Neuronal stem cell (in vitro differentiated cells): ENCODE data around the gene KCNJ5.

Source experiments
- DNase-seq: peaks from one replicate; pipeline ENCODE4 v3.0.0-alpha.2; 2013; ENCODE audit warnings: low spot score
- H2AFZ ChIP-seq: one replicate; pipeline ENCODE4 v1.6.1; 2013; ENCODE audit warnings: mild to moderate bottlenecking, low read length, inconsistent platforms
- H2AK5ac ChIP-seq: 2 replicates; pipeline ENCODE4 v1.6.1; 2013; ENCODE audit warnings: low read depth, mild to moderate bottlenecking, inconsistent platforms, low read length, moderate library complexity, mixed read lengths
- H2BK120ac ChIP-seq: 2 replicates; pipeline ENCODE4 v1.6.1; 2013; ENCODE audit warnings: low read depth, mild to moderate bottlenecking, inconsistent platforms, low read length, moderate library complexity, mixed read lengths
- H2BK12ac ChIP-seq: one replicate; pipeline ENCODE4 v1.6.1; 2013; ENCODE audit warnings: low read length, inconsistent platforms
- H2BK15ac ChIP-seq: 2 replicates; pipeline ENCODE4 v1.6.1; 2013; ENCODE audit warnings: mild to moderate bottlenecking, low read length, inconsistent platforms, mixed read lengths
- H2BK5ac ChIP-seq: one replicate; pipeline ENCODE4 v1.6.1; 2013; ENCODE audit warnings: inconsistent platforms, mild to moderate bottlenecking, low read length, moderate library complexity
- H3K14ac ChIP-seq: one replicate; pipeline ENCODE4 v1.6.1; 2013; ENCODE audit warnings: low read length, inconsistent platforms
- H3K18ac ChIP-seq: 2 replicates; pipeline ENCODE4 v1.6.1; 2013; ENCODE audit warnings: low read length, inconsistent platforms
- H3K23ac ChIP-seq: 2 replicates; pipeline ENCODE4 v1.6.1; 2013; ENCODE audit warnings: low read depth, mild to moderate bottlenecking, mixed read lengths, low read length, inconsistent platforms; ENCODE audit not compliant: poor library complexity
- H3K27ac ChIP-seq: replicated peaks from 3 replicates; pipeline ENCODE4 v1.5.1; 2013; ENCODE audit warnings: low read length, inconsistent platforms
- H3K27me3 ChIP-seq, 3 experiments: 2 replicates each; pipeline ENCODE4 v1.6.1; 2013; ENCODE audit warnings: low read length in 3 of 3, mild to moderate bottlenecking in 2 of 3, inconsistent platforms in 1 of 3, low read depth in 1 of 3, mixed read lengths in 1 of 3, moderate library complexity in 1 of 3; ENCODE audit not compliant: control insufficient read depth in 3 of 3, insufficient read depth in 3 of 3
- H3K36me3 ChIP-seq, 2 donors: replicated peaks in 1 of 2; 2 replicates each; pipeline ENCODE4 v1.6.1; 2013; ENCODE audit warnings: low read length in 2 of 2; ENCODE audit not compliant: control insufficient read depth in 2 of 2, insufficient read depth in 2 of 2
- H3K4ac ChIP-seq: 2 replicates; pipeline ENCODE4 v1.6.1; 2013; ENCODE audit warnings: inconsistent platforms, mild to moderate bottlenecking, low read length, moderate library complexity
- H3K4me1 ChIP-seq, 2 donors: 1 replicate in 1 of 2; 2 replicates in 1 of 2; pipeline ENCODE4 v1.6.1; 2013; ENCODE audit warnings: low read length in 2 of 2, low read depth in 1 of 2; ENCODE audit not compliant: control insufficient read depth in 2 of 2, insufficient read depth in 1 of 2
- H3K4me2 ChIP-seq: one replicate; pipeline ENCODE4 v1.6.1; 2013; ENCODE audit warnings: mild to moderate bottlenecking, low read length, inconsistent platforms; ENCODE audit not compliant: insufficient read depth, poor library complexity, severe bottlenecking
- H3K4me3 ChIP-seq, 2 donors: 2 replicates each; pipeline ENCODE4 v1.5.1; 2013; ENCODE audit warnings: low read length in 2 of 2, mild to moderate bottlenecking in 2 of 2, inconsistent platforms in 1 of 2, moderate library complexity in 1 of 2
- H3K79me1 ChIP-seq: one replicate; pipeline ENCODE4 v1.6.1; 2013; ENCODE audit warnings: low read depth, mild to moderate bottlenecking, inconsistent platforms, low read length, moderate library complexity
- H3K9ac ChIP-seq: one replicate; pipeline ENCODE4 v1.6.1; 2013; ENCODE audit warnings: mild to moderate bottlenecking, low read depth, low read length, inconsistent platforms; ENCODE audit not compliant: poor library complexity
- H3K9me3 ChIP-seq, 2 donors: replicated peaks in 1 of 2; 2 replicates each; pipeline versions ENCODE3 to v1.6.1; 2013; ENCODE audit warnings: low read length in 2 of 2, mild to moderate bottlenecking in 2 of 2, inconsistent platforms in 1 of 2, low read depth in 1 of 2, mixed read lengths in 1 of 2, moderate library complexity in 1 of 2; ENCODE audit not compliant: control insufficient read depth in 2 of 2, insufficient read depth in 1 of 2
- H4K8ac ChIP-seq: one replicate; pipeline ENCODE4 v1.6.1; 2013; ENCODE audit warnings: low read depth, mild to moderate bottlenecking, inconsistent platforms, low read length, moderate library complexity
- H4K91ac ChIP-seq: one replicate; pipeline ENCODE4 v1.6.1; 2013; ENCODE audit warnings: low read length, low read depth, mild to moderate bottlenecking, inconsistent platforms; ENCODE audit not compliant: poor library complexity
- WGBS, 2 donors: extraction: QIAGEN DNeasy Blood & Tissue Kit; methylation state at CpG; one replicate each; pipeline ENCODE4 v1.1.7; 2013; ENCODE audit warnings: missing lambda C conversion rate in 2 of 2, mixed read lengths in 1 of 2; ENCODE audit not compliant: insufficient read length in 2 of 2, insufficient replicate concordance in 1 of 2; ENCODE audit errors: extremely low coverage in 2 of 2; 5-methylcytosine and 5-hydroxymethylcytosine counted together

The KCNJ5 gene

DNA sequence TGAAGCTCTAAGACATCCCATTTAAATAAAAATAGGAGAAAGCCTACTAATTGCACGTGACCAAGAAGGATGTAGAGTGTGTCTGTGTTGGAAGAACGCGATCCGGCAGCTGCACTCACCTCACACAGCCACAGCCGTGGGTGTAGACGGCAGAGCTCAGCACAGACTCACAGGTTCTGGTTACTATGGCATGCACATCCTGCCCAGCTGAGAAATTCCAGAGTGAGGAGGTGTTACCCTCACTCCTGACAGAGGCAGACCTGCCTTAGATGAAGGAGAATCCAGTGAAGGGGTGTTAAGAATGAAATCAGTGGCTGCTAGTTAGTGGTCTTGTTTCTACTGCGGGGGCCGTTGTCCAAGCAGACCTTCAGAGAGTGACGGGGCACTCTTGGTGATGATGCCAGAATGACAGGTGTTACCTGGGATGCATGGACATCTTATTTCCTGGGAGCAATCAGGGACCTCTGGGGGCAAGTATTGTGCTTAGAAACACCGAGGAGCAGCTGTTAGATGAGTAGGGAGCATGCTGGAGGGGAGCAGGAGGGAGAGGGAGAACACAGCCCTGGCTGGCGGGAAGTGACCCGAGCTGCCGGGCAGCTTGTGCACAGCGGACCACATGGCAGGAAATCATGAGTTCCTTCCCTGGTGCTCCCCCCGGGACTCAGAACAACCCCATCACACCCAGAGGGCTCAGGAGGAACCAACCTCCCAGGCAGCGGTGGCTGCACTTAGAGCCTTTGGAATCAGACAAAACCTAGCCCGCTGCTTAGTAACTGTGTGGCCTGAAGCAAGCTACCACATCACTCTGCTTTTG lies 12.3 kb downstream of the KCNJ5 start:
- H2BK5ac ChIP-seq = no peak overlapping the region
- H3K9ac ChIP-seq = no peak overlapping the region
- H3K23ac ChIP-seq = no peak overlapping the region
- H2AFZ ChIP-seq = no peak overlapping the region
- H2BK12ac ChIP-seq = no peak overlapping the region
- H4K91ac ChIP-seq = no peak overlapping the region
- no peaks in the 10 kb centered on the region for H3K79me1 ChIP-seq
- peaks cover 22 to 63% (median 50%) of the 10 kb centered on the region in 3 experiments for H3K27me3 ChIP-seq
- H3K9me3 ChIP-seq = peaks cover 3 to 8% of the 10 kb centered on the region in 2 donors
- H2BK15ac ChIP-seq = no peak overlapping the region
- H3K4me2 ChIP-seq = no peak overlapping the region
- no peak overlapping the region for H3K27ac ChIP-seq
- no peak overlapping the region for H2BK120ac ChIP-seq
- no peak overlapping the region for H3K14ac ChIP-seq
- no peak overlapping the region for H3K4ac ChIP-seq
- H4K8ac ChIP-seq = no peak overlapping the region
- no peak overlapping the region for H3K4me3 ChIP-seq
- DNase-seq = no peak
- H3K18ac ChIP-seq = peak overlapping the region; percentile 69
- no peak overlapping the region for H2AK5ac ChIP-seq
- no peaks in the 10 kb centered on the region for H3K36me3 ChIP-seq
- WGBS, 2 donors = no CpG with 5 or more reads among the region's 17 CpGs
- peaks cover 8 to 16% of the 10 kb centered on the region in 2 donors for H3K4me1 ChIP-seq

DNA sequence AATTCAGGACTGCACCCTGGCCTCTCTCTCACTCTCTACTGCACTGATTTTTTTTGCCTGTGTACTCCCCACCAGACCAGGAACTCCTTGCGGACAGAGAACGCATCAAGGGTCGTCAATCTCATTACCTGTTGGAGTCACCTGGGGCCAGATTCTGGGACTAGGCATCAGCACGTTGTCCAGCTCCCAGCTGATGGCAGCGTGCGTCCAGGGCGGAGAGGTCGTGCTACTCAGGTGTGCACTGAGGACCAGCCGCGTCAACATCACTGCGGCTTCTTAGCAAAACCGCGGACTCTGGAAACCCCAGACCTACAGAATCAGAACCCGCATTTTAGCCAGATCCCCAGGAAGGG lies 13.1 kb downstream of the KCNJ5 start:
- no peak overlapping the region for H4K91ac ChIP-seq
- WGBS, 2 donors = no CpG with 5 or more reads among the region's 14 CpGs
- H4K8ac ChIP-seq = no peak overlapping the region
- H3K9ac ChIP-seq = no peak overlapping the region
- peaks cover 3 to 8% of the 10 kb centered on the region in 2 donors for H3K9me3 ChIP-seq
- H2BK12ac ChIP-seq = no peak overlapping the region
- H3K27me3 ChIP-seq = peaks cover 22 to 62% (median 50%) of the 10 kb centered on the region in 3 experiments
- H3K14ac ChIP-seq = no peak overlapping the region
- no peak overlapping the region for H2BK15ac ChIP-seq
- no peak for DNase-seq
- H3K4me3 ChIP-seq = peak overlapping the region in 1 of 2 donors; percentile 19
- no peak overlapping the region for H3K27ac ChIP-seq
- no peaks in the 10 kb centered on the region for H3K79me1 ChIP-seq
- H3K4ac ChIP-seq = no peak overlapping the region
- no peak overlapping the region for H2AK5ac ChIP-seq
- H3K18ac ChIP-seq = peak overlapping the region; percentile 34
- no peak overlapping the region for H2AFZ ChIP-seq
- H3K4me1 ChIP-seq = peaks cover 8 to 16% of the 10 kb centered on the region in 2 donors
- no peaks in the 10 kb centered on the region for H3K36me3 ChIP-seq
- H3K4me2 ChIP-seq = no peak overlapping the region
- H3K23ac ChIP-seq = no peak overlapping the region
- H2BK120ac ChIP-seq = no peak overlapping the region
- H2BK5ac ChIP-seq = no peak overlapping the region

DNA sequence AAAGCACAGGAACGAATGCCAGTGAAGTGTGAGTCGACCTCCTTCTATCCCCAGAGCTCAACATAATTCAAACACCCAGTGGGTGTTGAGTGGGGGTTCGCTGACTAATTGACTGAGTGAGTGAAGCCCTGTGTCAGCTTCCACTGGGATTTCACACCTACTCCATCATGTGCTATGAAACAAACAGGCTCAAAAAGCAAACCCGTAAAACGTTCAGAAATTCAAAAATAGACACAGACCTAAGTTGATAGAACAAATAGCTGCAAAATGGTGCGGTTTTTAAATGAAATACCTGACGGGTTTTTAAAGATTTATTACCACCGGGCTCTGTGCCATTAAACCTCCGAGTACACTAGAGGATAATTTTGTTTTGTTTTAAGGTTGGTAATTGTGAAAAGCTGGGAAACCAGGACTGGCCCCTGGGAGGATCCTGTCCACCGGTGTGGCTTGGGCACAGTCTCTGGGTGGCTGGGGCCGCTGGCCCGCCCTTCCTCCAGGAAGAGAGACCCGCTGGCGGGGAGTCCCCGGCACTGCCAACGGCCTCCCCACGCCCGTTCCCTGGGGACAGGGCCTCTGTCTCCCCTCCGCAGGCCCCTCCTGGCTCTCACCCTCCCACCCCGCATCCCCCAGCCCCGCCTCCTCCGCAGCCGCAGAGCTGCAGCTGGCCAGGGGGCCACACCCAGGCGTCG lies 13.6 kb downstream of the KCNJ5 start:
- peak overlapping the region; percentile 85 for H3K18ac ChIP-seq
- H4K91ac ChIP-seq = no peak overlapping the region
- H3K27me3 ChIP-seq = peaks cover 22 to 59% (median 50%) of the 10 kb centered on the region in 3 experiments
- DNase-seq = no peak
- H3K79me1 ChIP-seq = no peaks in the 10 kb centered on the region
- H3K4me1 ChIP-seq = peaks cover 8 to 16% of the 10 kb centered on the region in 2 donors
- H3K9me3 ChIP-seq = peaks cover 3 to 8% of the 10 kb centered on the region in 2 donors
- peak overlapping the region; percentile 60 for H3K9ac ChIP-seq
- H2BK15ac ChIP-seq = peak overlapping the region; percentile 58
- no peak overlapping the region for H3K27ac ChIP-seq
- H4K8ac ChIP-seq = no peak overlapping the region
- H3K4ac ChIP-seq = no peak overlapping the region
- peak overlapping the region in 1 of 2 donors; percentile 80 for H3K4me3 ChIP-seq
- no peak overlapping the region for H3K14ac ChIP-seq
- H2AK5ac ChIP-seq = no peak overlapping the region
- no peak overlapping the region for H2BK120ac ChIP-seq
- H2BK5ac ChIP-seq = no peak overlapping the region
- H3K4me2 ChIP-seq = peak overlapping the region; percentile 68
- no peaks in the 10 kb centered on the region for H3K36me3 ChIP-seq
- no peak overlapping the region for H3K23ac ChIP-seq
- H2BK12ac ChIP-seq = no peak overlapping the region
- no CpG with 5 or more reads among the region's 25 CpGs for WGBS, 2 donors
- H2AFZ ChIP-seq = peak overlapping the region; percentile 55
